Rectal smooth muscle tissue (tissue), 1 donor: Measurements from ENCODE around the gene NDUFB10.

ENCODE experiments used
- H3K27ac ChIP-seq: one replicate; pipeline ENCODE4 v1.7.0; 2013; ENCODE audit warnings: low read depth, low read length, inconsistent platforms
- H3K27me3 ChIP-seq: one replicate; pipeline ENCODE4 v1.7.0; 2013; ENCODE audit warnings: low read length; ENCODE audit not compliant: control insufficient read depth, insufficient read depth
- H3K36me3 ChIP-seq: one replicate; pipeline ENCODE4 v1.7.0; 2013; ENCODE audit warnings: low read length; ENCODE audit not compliant: control insufficient read depth, insufficient read depth
- H3K4me1 ChIP-seq: one replicate; pipeline ENCODE4 v1.7.0; 2013; ENCODE audit warnings: low read length; ENCODE audit not compliant: control insufficient read depth, insufficient read depth
- H3K4me3 ChIP-seq: one replicate; pipeline ENCODE4 v1.7.0; 2013; ENCODE audit warnings: low read length
- H3K9ac ChIP-seq: one replicate; pipeline ENCODE4 v1.7.0; 2013; ENCODE audit warnings: low read length

The NDUFB10 gene

DNA sequence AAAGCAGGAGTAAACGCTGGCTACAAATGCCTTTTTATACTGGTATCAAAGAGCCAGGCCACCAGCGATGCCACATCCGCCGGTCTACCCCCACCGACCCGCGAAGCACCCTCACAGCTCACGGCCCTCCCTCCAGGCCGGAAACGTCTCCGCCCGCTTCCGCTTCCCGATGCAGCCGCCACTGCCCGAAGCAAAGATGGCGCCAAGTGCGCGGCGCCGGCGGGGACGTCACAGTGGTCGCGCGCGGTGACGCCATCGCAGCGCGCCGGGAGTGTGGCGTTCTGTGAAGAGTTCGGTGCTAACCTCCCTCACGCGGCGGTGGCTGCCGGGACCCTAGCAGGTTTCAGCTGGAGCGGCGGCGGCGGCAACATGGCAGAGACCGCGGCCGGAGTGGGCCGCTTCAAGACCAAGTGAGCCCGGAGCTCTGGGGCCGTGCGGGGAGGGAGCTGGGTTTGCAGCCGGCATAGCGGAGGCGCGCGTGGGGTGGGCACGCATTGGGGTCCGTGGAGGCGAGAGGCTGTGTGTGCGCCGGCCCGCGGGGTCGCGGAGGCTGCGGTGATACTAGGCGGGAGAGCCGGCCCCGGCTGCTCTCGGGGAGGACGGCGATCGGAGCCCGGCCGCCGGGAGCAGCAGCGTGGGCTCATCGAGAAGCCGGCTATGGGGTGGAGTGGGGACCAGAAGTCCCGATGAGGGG lies 12.6 kb downstream of the NDUFB10 start, which contains the start of gene TBL3:
Gene TBL3, plus strand, starts transcription at position 258 of the 694 bp plus-strand sequence. Its CDS starts 112 bp downstream, at position 370.
- peak within 1 kb of the TSS; percentile 93 for H3K4me3 ChIP-seq
- no peaks in the 10 kb centered on the region for H3K27me3 ChIP-seq
- H3K36me3 ChIP-seq: peaks cover 25% of the 10 kb centered on the region
- H3K27ac ChIP-seq: peak within 1 kb of the TSS; percentile 97
- H3K4me1 ChIP-seq: peaks cover 9% of the 10 kb centered on the region
- H3K9ac ChIP-seq: peak within 1 kb of the TSS; percentile 82

DNA sequence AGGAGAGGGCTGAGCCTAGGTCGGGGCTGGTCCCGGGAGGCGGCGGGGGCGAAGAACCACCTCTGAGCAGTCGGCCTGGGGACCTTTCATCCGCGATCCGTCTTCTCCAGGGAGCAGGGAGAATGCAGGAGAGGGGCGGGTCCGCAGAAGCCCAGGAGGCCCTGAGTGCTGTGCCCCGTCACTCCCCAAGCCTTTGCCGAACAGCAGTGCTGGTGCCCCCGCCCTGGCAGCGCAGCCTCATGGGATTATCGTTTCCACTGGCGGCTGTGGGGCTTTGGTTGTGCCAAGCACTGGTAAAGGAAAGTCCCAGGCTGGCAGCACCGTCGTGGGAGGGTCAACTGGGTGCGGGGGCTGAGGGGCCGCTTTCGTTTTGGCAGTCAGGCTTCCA lies 13.1 kb downstream of the NDUFB10 start:
- peak overlapping the region; percentile 93 for H3K4me3 ChIP-seq
- H3K27me3 ChIP-seq: no peaks in the 10 kb centered on the region
- no peak overlapping the region for H3K27ac ChIP-seq
- peaks cover 9% of the 10 kb centered on the region for H3K4me1 ChIP-seq
- peak overlapping the region; percentile 62 for H3K9ac ChIP-seq
- peaks cover 28% of the 10 kb centered on the region for H3K36me3 ChIP-seq

DNA sequence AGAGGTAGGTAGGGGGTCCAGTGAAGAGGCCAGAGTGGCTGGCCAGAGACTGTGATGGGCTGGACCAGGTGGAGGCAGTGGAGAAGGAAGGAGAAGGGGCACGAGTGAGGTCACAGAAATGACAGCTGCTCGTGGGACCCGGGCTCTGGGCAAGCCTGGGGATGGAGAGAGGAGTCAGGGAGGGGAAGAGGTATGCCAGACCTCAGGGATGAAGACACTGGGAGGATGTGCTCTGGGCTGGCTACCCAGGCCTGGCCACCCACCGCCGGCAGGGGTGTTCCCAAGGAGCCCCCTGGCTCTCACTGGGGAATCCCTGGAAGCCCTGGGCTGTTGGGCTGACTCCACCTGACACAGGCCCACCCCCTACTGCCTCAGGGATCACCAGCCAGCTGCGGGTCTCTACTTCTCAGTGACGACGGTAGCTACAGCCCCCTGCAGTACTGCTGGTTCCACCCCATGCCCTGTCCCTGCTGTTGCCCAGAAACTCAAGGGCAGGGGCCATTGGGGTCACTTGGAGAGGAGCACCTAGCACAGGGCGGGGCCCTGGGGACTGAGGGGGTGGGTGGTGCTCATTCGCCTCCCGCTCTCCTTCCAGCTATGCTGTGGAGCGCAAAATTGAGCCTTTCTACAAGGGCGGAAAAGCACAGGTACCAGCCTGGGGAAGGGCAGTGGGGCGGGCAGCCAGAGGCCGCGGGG lies 14.3 kb downstream of the NDUFB10 start:
- Histone ChIP-seq H3K27me3 (no peaks in the 10 kb centered on the region), H3K4me3 (no peak overlapping the region), H3K27ac (no peak overlapping the region), H3K9ac (no peak overlapping the region), H3K36me3 (peaks cover 30% of the 10 kb centered on the region), H3K4me1 (peaks cover 9% of the 10 kb centered on the region)

DNA sequence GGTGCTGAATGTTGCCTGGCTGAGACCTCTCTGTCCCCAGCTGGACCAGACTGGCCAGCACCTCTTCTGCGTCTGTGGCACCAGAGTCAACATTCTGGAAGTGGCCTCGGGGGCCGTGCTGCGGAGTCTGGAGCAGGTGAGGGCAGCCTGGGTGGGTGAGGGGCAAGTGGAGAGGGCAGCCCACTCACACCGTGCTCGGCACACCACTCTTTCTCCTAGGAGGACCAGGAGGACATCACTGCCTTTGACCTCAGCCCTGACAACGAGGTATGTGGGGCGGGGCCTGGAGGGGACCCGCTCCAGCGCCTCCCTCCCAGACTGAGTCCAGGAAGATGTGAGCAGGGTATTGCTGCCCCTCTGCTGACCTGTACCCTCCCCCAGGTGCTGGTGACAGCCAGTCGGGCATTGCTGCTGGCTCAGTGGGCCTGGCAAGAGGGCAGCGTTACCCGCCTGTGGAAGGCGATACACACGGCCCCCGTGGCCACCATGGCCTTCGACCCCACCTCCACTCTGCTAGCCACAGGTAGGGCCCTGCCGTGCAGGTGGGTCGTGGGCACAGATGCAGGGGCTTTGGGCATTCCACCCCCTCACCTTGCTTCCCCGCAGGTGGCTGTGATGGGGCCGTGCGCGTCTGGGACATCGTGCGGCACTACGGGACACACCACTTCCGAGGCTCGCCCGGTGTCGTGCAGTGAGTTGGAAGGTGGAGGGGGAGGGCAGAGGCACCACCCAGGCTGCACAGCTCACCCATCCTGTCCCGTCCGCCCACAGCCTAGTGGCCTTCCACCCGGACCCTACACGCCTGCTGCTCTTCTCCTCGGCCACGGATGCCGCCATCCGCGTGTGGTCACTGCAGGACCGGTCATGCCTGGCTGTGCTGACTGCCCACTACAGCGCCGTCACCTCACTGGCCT lies 15.1 kb downstream of the NDUFB10 start:
- Histone ChIP-seq H3K36me3 (peaks cover 30% of the 10 kb centered on the region), H3K4me3 (no peak overlapping the region), H3K27me3 (peaks cover 4% of the 10 kb centered on the region), H3K4me1 (peaks cover 9% of the 10 kb centered on the region), H3K27ac (no peak overlapping the region), H3K9ac (no peak overlapping the region)

DNA sequence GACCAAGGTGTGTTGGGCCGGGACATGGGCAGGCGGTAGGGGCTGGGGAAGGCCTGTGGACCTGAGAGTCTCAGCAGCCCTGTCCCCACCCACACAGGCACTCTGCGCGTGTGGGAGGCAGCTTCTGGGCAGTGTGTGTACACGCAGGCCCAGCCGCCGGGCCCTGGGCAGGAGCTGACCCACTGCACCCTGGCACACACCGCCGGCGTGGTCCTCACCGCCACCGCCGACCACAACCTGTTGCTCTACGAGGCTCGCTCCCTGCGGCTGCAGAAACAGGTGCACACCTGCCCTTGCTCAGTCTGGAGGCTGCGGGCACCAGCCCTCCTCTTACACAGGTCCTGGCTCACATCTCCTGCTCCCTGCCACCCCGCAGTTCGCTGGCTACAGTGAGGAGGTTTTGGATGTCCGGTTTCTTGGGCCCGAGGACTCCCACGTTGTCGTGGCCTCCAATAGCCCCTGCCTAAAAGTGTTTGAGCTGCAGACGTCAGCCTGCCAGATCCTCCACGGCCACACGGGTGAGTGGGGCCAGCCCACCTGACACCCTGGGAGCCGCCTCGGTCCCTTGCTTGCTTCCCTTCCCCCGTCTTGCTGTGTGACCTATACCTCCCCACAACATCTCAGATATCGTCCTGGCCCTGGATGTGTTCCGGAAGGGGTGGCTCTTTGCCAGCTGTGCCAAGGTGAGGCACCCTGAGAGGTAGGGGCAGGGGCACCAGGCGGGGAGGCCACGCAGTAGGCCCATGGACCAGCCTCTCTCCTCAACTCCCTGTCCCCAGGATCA lies 16.3 kb downstream of the NDUFB10 start:
- peaks cover 9% of the 10 kb centered on the region for H3K4me1 ChIP-seq
- H3K36me3 ChIP-seq: peaks cover 30% of the 10 kb centered on the region
- no peak overlapping the region for H3K9ac ChIP-seq
- H3K27me3 ChIP-seq: peaks cover 7% of the 10 kb centered on the region
- no peak overlapping the region for H3K27ac ChIP-seq
- H3K4me3 ChIP-seq: no peak overlapping the region

DNA sequence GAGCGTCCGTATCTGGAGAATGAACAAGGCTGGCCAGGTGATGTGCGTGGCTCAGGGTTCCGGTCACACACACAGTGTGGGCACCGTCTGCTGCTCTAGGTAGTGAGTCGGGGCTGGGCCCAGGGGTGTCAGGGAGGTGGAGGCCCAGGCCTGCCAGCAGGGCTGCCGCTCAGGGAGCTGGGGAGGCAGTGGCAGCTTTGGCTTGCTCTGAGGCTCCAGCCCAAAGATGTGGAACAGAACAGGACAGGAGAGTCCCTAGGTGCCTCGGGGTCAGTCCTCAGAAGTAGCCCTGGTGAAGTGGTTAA lies 16.8 kb downstream of the NDUFB10 start:
- Histone ChIP-seq H3K27me3 (peaks cover 10% of the 10 kb centered on the region), H3K4me1 (peaks cover 7% of the 10 kb centered on the region), H3K9ac (no peak overlapping the region), H3K36me3 (peaks cover 30% of the 10 kb centered on the region), H3K27ac (no peak overlapping the region), H3K4me3 (no peak overlapping the region)

DNA sequence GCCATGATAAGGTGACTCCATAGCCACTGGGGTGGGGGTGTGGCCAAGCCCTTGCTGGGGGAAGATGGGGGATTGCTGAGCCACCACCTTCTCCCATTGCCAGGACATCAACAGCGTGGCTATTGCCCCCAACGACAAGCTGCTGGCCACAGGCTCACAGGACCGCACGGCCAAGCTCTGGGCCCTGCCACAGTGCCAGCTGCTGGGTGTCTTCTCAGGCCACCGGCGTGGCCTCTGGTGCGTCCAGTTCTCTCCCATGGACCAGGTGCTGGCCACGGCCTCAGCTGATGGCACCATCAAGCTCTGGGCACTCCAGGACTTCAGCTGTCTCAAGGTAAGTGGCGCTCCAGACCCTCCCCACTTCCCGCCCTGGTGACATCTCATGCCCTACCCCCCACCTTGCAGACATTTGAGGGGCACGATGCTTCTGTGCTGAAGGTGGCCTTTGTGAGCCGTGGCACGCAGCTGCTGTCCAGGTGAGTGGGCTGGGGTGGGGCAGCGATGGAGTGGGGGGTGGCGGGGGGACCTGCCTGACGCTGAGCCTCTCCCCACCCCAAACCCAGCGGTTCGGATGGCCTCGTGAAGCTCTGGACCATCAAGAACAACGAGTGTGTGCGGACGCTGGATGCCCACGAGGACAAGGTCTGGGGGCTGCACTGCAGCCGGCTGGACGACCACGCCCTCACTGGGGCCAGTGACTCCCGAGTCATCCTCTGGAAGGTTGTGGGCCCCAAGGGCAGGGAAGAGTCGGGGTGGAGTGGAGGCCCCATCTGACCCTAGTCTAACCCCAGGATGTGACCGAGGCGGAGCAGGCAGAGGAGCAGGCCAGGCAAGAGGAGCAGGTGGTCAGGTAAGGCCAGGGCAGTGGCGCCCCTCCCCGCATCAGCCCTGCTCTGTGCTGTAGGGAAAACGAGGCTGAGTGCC lies 17.9 kb downstream of the NDUFB10 start:
- Histone ChIP-seq H3K27me3 (peaks cover 16% of the 10 kb centered on the region), H3K36me3 (peaks cover 30% of the 10 kb centered on the region), H3K27ac (no peak overlapping the region), H3K9ac (no peak overlapping the region), H3K4me1 (peaks cover 7% of the 10 kb centered on the region), H3K4me3 (no peak overlapping the region)

DNA sequence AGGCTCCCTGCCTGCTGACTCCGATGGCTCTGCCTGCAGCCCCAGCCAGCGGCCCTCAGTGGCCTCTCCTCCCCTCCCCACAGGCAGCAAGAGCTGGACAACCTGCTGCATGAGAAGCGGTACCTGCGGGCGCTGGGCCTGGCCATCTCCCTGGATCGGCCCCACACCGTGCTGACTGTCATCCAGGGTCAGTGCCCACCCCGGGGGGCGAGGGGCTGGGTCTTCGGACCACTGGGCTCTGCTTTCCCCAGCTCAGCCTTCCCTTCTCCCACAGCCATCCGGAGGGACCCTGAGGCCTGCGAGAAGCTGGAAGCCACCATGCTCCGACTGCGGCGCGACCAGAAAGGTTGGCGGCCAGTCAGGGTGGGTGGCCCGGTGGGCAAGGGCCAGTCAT lies 18.5 kb downstream of the NDUFB10 start:
- no peak overlapping the region for H3K27ac ChIP-seq
- H3K9ac ChIP-seq: no peak overlapping the region
- peaks cover 2% of the 10 kb centered on the region for H3K4me1 ChIP-seq
- peaks cover 30% of the 10 kb centered on the region for H3K36me3 ChIP-seq
- H3K27me3 ChIP-seq: peaks cover 17% of the 10 kb centered on the region
- no peak overlapping the region for H3K4me3 ChIP-seq

DNA sequence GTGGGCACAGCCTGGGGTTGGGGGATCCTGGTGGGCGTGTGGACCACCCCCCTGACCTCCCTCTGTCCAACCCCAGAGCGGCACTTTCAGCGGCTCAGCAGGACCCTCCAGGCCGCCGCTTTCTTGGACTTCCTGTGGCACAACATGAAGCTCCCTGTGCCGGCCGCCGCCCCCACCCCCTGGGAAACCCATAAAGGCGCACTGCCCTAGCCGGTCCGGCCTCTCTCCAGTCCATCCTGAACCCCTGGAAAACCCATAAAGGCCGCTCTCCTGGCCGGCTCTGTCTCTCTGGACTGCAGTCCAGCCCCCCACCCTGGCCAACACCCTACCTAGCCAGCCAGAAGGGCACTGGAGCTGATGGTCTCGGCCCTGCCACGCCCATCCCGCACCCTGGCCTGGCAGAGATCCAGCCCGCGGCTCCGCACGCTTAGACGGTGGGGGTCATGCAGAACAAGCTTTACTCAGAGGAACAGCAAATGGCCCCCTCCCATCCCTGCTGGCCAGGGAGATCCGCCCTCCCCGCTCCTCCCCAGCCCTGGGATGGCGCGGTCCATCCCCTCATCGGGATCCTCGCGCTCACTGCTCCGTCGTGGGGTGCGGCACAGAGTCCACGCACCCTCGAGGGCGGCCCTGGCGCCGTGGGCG lies 19.3 kb downstream of the NDUFB10 start:
- Histone ChIP-seq H3K36me3 (peaks cover 30% of the 10 kb centered on the region), H3K9ac (peak overlapping the region; percentile 42), H3K4me3 (peak overlapping the region; percentile 40), H3K4me1 (no peaks in the 10 kb centered on the region), H3K27me3 (peaks cover 17% of the 10 kb centered on the region), H3K27ac (no peak overlapping the region)

DNA sequence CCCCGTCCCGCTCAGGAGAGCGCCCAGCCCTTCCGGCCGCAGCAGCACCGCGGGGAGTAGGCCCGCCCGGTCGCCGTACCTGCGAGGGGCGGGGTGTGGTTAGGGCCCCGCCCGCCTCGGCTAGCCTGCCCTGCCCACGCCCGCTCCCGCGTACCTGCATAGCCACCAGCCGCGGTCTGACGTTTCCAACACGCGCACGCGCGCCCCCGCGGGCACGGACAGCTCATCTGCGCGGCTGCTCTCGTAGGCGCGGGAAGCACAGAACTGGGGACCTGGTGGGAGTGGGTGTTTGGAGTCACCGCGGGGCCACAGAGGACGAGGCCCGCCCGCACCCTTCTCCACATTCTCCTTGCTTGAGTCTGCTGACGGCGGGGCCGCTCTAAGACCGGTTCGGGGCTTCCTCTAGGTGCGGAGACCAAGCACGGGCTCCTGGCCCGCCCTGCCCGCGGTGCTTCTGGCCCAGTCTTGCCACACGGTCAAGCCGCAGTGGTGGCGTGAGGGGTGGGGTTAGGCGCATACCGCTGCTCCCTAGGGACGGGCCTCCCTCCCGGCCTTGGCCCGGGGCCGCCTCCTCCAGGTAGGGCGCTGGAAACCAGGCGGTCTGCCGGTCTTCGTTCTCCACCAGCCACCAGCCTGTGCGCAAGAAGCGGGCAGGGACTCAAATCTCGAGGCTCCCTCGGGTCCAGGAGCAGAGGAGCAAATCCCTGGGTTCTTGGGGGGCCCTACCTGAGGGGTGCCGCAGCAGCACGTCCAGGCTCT lies 20.1 kb downstream of the NDUFB10 start:
- Histone ChIP-seq H3K4me1 (no peaks in the 10 kb centered on the region), H3K27me3 (peaks cover 17% of the 10 kb centered on the region), H3K27ac (no peak overlapping the region), H3K4me3 (peak overlapping the region; percentile 19), H3K36me3 (peaks cover 26% of the 10 kb centered on the region), H3K9ac (no peak overlapping the region)
